Urothelium cell line (cell line): Measurements from ENCODE around the gene MRPL54.

Source experiments
- DNase-seq: peaks from one replicate; pipeline ENCODE4 v3.0.0; 2011; ENCODE audit warnings: low spot score, mixed read lengths
- FAIRE-seq: peaks from 2 replicates; lab custom pipeline; 2011; peaks lifted over from hg19 to GRCh38; lab: Jason Lieb, UNC

MRPL54 gene

GRCh38 chr19:3782903-3783302 lies 20.4 kb downstream of the MRPL54 start:
- FAIRE-seq (no peak), DNase-seq (no peak)

GRCh38 chr19:3783660-3784584 lies 21.4 kb downstream of the MRPL54 start:
- no peak for DNase-seq

GRCh38 chr19:3784607-3785450 lies 22.3 kb downstream of the MRPL54 start:
- DNase-seq (peak; percentile 22), FAIRE-seq (no peak)

More at GRCh38 chr19:3783660-3784584, 21.4 kb downstream of the MRPL54 start:
- FAIRE-seq, result no peak

GRCh38 chr19:3785451-3785937 lies 23.0 kb downstream of the MRPL54 start:
- DNase-seq (no peak), FAIRE-seq (no peak)

GRCh38 chr19:3785938-3786824 lies 23.7 kb downstream of the MRPL54 start, which contains the start of gene MATK:
TSS of gene MATK (minus strand) at chr19:3786381. CDS start at chr19:3785135, 1,246 bp downstream.
- DNase-seq, result no peak
- FAIRE-seq, result no peak

GRCh38 chr19:3788996-3789778 lies 26.7 kb downstream of the MRPL54 start:
- DNase-seq, result no peak
- FAIRE-seq, result no peak

GRCh38 chr19:3790209-3790734 lies 27.8 kb downstream of the MRPL54 start:
- DNase-seq (no peak), FAIRE-seq (no peak)

GRCh38 chr19:3790941-3791340 lies 28.5 kb downstream of the MRPL54 start:
- DNase-seq (no peak), FAIRE-seq (no peak)

- FAIRE-seq, result no peak
- no peak for DNase-seq
Measured at GRCh38 chr19:3792114-3792513, 29.6 kb downstream of the MRPL54 start.

GRCh38 chr19:3793799-3794198 lies 31.3 kb downstream of the MRPL54 start:
- FAIRE-seq, result no peak
- no peak for DNase-seq

- no peak for DNase-seq
- FAIRE-seq, result no peak
Measured at GRCh38 chr19:3796358-3796757, 33.9 kb downstream of the MRPL54 start.

- DNase-seq (no peak), FAIRE-seq (no peak)
Measured at GRCh38 chr19:3798137-3798536, 35.7 kb downstream of the MRPL54 start.

- DNase-seq (no peak), FAIRE-seq (no peak)
Measured at GRCh38 chr19:3800996-3801395, 38.5 kb downstream of the MRPL54 start.

GRCh38 chr19:3801412-3802096 lies 39.1 kb downstream of the MRPL54 start:
- DNase-seq, result peak; percentile 47
- FAIRE-seq, result no peak

- DNase-seq, result no peak
- no peak for FAIRE-seq
Measured at GRCh38 chr19:3803114-3803888, 40.8 kb downstream of the MRPL54 start.

- FAIRE-seq (no peak), DNase-seq (no peak)
Measured at GRCh38 chr19:3803986-3804385, 41.5 kb downstream of the MRPL54 start.

- DNase-seq (no peak), FAIRE-seq (no peak)
Measured at GRCh38 chr19:3804429-3804828, 41.9 kb downstream of the MRPL54 start.

GRCh38 chr19:3805859-3806258 lies 43.4 kb downstream of the MRPL54 start:
- DNase-seq, result no peak
- no peak for FAIRE-seq
